Measurements from ENCODE around the gene CALHM2.

DNA sequence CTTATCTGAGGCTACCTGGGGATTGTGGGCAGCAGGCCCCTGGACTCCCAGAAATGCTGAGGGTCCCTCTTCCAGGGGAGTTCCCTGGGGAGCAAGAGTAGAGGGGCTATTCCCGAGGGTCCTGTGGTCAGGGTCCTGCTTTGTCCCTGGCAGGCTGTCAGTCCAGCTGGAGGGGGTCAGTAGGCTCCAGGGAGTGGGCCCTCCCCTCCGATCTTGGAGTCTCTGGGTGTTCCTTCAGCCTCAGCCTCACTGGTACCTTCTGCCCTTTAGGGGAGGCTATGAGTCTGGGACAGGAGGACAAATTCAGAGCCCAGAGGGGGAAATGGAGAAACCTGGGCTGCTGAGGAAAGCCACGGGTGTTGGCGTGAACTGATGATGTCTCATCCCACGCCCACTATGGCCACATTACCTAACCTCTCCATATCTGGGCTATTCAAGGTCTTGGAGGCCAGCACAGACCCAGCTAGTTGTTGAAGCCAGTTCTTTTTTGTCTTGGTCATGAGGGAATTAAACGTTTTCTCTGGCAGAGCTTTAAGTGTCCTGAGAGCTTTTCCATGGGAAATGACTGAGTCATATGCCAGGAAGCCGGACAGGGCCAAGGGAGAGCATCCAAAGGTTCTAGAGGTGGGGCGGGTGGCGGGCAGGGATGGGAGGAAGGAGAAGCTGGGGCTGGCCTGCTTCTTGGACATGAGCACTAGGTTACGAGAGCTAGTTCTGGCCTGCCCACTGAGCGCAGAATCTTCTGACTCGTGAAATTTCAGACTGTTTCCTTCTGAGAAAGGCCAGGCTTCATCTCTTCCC lies 6.2 kb downstream of the CALHM2 start:
- TF ChIP-seq CTCF (IDR thresholded peaks at IDR 0.05) (no peak), POLR2A (IDR thresholded peaks at IDR 0.05) (peak in 1 of 2 donors; percentile 36)
